RWPE1 (cell line): ENCODE results near the gene FOXN1.

ENCODE experiments used
- CTCF ChIA-PET: fragments of 350-600 bp; sonication (Branson Sonifier 250); formaldehyde crosslinking; extraction: SDS; loops from one replicate; lab custom pipeline; 2021; lab: Yijun Ruan, JAX
- POLR2A ChIA-PET: fragments of 400-600 bp; formaldehyde crosslinking; extraction: SDS; loops from one replicate; lab custom pipeline; 2020; ENCODE audit warnings: antibody characterized with exemption; ENCODE audit not compliant: low non-redundant PET; lab: Yijun Ruan, JAX
- DNase-seq: peaks from one replicate; pipeline ENCODE4 v3.0.0; 2012; ENCODE audit warnings: low spot score
- H3K27ac ChIP-seq: fragments of 450-650 bp; 2 replicates; pipeline ENCODE4 v1.5.1; 2017
- TF ChIP-seq, protein P1 (sequence below): fragments of 450-650 bp; conservative IDR thresholded peaks from 2 replicates; pipeline ENCODE4 v1.5.1; 2017; ENCODE audit warnings: low read depth, mild to moderate bottlenecking

FOXN1 gene

DNA sequence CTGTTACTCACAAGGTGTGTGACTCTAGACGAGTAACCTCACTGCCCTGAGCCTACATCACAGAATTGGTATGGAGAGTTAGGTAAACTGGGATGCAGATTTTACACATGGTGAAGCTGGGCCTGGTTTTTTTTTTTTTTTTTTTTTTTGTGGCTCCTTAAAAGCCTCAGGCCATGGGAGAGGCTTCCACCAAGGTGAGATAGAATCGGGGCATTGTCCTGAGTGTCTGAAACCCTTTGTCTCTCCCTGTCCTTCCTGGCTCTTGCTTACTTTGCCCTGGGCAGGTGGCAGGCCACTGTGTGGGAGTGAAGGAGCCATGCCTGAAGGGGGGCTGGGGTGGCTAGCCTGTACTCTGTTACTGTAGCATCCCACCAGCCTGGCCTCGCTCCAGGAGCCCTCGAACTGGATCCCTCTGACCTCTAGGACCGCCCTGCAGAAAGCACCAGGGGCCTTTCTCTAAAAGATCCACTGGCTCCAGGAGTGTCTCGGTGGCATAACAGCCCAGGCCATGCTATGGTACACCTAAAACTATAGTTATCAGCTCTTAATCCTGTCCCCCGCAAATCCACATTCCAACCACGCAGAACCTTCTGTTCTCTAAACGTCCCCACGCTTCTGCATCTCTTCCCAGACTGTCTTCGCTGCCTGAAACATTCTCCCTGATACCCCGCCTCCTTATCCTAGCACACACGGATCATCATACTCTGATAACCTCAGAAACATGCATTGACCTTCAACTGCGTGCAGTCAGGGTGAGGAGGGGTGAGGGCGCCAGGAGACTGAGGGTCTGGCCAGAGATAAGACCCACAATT is 34.4 kb upstream of the FOXN1 start:
- ChIA-PET POLR2A (interaction anchor here (0.6 kb wide), 1 partner anchor 25 kb away, joined by 7 read pairs; no protein-coding TSS in a partner anchor), CTCF (no interaction called here)
- DNase-seq = peak; percentile 30
- H3K27ac ChIP-seq = no peak overlapping the region
- TF ChIP-seq, protein P1, sequence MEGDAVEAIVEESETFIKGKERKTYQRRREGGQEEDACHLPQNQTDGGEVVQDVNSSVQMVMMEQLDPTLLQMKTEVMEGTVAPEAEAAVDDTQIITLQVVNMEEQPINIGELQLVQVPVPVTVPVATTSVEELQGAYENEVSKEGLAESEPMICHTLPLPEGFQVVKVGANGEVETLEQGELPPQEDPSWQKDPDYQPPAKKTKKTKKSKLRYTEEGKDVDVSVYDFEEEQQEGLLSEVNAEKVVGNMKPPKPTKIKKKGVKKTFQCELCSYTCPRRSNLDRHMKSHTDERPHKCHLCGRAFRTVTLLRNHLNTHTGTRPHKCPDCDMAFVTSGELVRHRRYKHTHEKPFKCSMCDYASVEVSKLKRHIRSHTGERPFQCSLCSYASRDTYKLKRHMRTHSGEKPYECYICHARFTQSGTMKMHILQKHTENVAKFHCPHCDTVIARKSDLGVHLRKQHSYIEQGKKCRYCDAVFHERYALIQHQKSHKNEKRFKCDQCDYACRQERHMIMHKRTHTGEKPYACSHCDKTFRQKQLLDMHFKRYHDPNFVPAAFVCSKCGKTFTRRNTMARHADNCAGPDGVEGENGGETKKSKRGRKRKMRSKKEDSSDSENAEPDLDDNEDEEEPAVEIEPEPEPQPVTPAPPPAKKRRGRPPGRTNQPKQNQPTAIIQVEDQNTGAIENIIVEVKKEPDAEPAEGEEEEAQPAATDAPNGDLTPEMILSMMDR = no peak

DNA sequence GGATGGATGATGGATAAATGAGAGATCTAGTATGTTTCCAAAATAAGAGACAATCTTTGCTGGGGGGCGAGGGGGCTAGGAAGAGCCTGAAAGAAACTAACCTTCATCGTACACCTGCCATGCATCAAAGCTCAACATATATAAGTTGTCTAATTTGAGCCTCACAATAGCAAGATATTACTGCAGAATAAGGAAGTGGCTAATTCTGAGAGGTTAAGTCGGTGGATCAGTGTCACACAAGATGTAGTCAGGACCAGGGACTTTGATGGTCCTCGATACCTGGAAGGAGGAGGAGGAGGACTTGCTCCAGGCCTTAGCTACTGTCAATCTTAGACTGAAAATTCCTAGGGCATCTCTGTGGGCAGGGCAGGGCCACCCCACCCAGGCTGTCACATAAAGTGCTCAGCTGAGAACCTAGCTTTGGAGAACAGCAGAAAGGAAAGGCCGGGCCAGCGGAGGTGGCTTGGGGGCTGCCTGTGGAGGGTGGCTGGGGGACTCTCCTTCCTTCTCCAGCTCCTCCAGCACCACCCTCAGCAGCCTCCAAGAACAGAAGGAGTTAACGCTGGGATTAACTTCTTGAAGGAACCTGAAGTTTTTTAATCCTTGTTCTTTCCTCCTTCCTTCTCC is 33.2 kb upstream of the FOXN1 start:
- POLR2A ChIA-PET = no interaction called here
- no peak overlapping the region for H3K27ac ChIP-seq
- TF ChIP-seq, protein P1 = no peak
- DNase-seq = no peak
- CTCF ChIA-PET = interaction anchor here (0.6 kb wide), 1 partner anchor 97 kb away, joined by 3 read pairs; no protein-coding TSS in a partner anchor

DNA sequence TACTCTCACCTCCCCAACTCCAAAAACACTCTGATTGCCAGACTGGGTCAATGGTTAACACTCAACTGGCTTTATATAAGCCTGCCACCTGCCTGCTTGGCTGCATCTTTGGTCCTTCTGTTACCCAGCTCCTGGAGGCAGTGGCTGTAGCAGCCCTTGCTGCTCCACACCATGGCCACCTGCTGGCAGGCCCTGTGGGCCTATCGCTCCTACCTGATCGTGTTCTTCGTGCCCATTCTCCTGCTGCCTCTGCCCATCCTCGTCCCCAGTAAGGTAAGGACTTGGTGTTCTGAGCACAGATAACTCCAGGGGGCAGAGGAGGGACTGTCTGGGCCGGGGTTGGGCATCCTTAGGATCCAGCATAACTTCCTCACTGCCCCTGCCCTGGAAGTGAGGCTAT is 32.6 kb upstream of the FOXN1 start, which contains the start of gene SLC13A2:
Gene SLC13A2, plus strand, starts transcription at position 103 of the 400 bp plus-strand sequence. Its CDS starts 69 bp downstream, at position 172.
- TF ChIP-seq, protein P1 = no peak
- ChIA-PET POLR2A (no interaction called here), CTCF (no interaction called here)
- DNase-seq = no peak
- H3K27ac ChIP-seq = no peak within 1 kb of the TSS

GRCh38 chr17:28474111-28474531 is 32.0 kb upstream of the FOXN1 start:
- TF ChIP-seq, protein P1 = no peak
- POLR2A ChIA-PET = no interaction called here
- CTCF ChIA-PET = interaction anchor here (0.6 kb wide), 1 partner anchor 117 kb away, joined by 3 read pairs; the partner anchor contains the start of gene POLDIP2
- H3K27ac ChIP-seq = no peak overlapping the region
- DNase-seq = no peak

- ChIA-PET CTCF (no interaction called here), POLR2A (no interaction called here)
- TF ChIP-seq, protein P1 = no peak
- no peak overlapping the region for H3K27ac ChIP-seq
- no peak for DNase-seq
Observed at GRCh38 chr17:28475151-28475900, 30.8 kb upstream of the FOXN1 start.
